DMS114 treated with DMSO at 0.1 percent for 48 hours (cell line): Measurements from ENCODE around the gene LGALS9C.
"Not testable (repeated sequence)": the region's sequence is repeated elsewhere in the genome, so short reads cannot be mapped to it uniquely, and the experiment has no call there.

Source experiments
- DNase-seq: peaks from one replicate; lab custom pipeline; 2025; ENCODE audit not compliant: unreplicated experiment; lab: John Stamatoyannopoulos, UW

LGALS9C gene

DNA sequence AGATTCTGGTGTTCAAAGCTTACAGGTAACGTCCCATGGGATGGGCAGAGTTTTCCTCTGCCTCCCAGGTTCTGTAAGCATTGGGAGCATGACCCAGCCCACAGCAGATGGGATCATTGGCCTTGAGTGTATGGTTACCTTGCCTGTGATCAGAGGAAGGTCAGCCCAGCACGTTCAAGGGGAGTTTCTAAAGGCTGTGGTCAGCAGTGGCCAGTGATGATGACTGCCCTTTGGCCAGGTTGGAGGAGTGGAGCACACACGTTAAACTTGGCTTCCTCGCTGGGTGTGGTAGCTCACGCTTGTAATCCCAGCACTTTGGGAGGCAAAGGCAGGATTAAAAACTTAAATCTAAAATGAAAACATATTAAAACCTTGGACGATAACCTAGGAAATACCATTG, 51.8 kb downstream of the LGALS9C start:
- not testable (repeated sequence) for DNase-seq

- DNase-seq, result not testable (repeated sequence)
Observed at GRCh38 chr17:18528899-18529500, 52.4 kb downstream of the LGALS9C start.

DNA sequence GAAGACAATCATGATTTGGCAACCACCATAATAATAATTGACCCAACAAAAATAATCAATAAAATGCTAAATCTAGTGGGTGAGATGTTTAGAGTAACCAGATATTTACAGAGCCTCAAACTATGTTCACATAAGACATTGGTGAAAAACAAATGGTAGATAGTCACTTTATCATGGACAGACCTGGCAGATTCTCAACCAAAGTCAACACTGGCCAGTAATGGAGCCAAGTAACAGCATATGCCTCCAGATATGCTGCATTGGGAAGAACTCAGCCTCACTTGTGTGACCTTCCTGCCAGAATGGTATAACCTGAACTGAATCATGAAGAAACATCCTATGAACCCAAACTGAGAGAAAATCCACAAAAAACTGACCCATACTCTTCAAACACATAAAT, 53.8 kb downstream of the LGALS9C start:
- DNase-seq, result not testable (repeated sequence)

DNA sequence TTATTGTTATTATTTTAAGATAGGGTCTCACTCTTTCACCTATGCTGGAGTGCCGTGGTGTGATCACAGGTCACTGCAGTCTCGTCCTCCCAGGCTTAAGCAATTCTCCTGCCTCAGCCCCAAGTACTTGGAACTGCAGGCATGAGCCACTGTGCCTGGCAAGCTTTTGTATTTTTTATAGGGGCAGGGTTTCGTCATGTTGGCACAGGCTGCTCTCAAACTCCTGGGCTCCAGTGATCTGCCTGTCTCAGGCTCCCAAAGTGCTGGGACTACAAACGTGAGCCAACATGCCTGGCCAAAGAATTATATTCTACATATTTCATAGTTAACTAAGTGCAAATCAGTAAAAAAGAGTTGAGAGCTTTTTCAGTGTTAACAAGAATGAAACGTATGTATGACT, 65.6 kb downstream of the LGALS9C start:
- not testable (repeated sequence) for DNase-seq

DNA sequence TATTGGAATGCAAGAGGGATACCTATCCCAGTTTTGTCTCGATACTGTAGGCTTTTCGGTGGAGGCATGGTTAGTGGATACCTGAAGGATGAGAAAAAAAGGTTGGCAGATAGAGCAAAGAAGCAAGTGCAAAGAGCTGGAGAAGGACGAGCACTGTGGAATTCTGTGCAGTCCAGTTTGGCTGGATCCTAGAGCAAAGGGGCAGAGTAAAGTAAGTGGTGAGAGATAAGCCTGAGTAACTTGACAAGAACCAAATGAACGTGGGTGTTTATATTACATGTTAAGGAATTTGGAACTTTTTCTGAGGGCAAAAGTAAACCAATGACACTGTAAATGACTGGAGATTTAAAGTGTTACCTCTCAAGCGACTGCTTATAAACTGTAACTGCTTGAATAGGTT, 66.3 kb downstream of the LGALS9C start:
- DNase-seq, result not testable (repeated sequence)
